Coronary artery (tissue), 2 donors: ENCODE data around the gene KIAA2012.

Experiments used
- DNase-seq: peaks from one replicate; pipeline ENCODE4 v3.0.0-alpha.2; 2017; ENCODE audit warnings: low spot score
- H3K27ac ChIP-seq, 2 donors: fragments of 200-600 bp; sonication (generic); one replicate each; pipeline ENCODE4 v1.5.1; 2016 to 2019
- H3K4me3 ChIP-seq: fragments of 200-600 bp; sonication (generic); 2 replicates; pipeline ENCODE4 v1.5.1; 2016; ENCODE audit warnings: mild to moderate bottlenecking, moderate library complexity
- CTCF ChIP-seq: fragments of 200-600 bp; sonication (generic); IDR thresholded peaks from one replicate; pipeline ENCODE4 v1.5.1; 2019; ENCODE audit warnings: antibody characterized with exemption

Gene KIAA2012

DNA sequence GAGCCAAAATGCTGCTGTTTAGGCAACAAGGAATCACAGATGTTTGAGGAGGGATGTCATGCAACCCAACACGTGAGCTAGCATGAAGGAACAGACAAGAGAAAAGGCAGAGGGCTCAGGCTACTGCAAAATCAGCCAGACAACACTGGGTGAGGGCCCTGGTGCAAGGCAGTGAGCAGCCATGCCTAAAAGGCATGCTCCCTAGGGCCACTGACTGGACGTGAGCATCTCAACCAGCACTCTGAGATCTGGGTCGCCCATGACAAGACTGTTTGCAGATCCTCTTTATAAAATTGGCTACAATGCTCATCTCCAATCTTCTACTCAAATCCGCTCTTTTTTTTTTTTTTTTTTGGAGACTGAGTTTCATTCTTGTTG, 49.1 kb downstream of the KIAA2012 start:
- no peak overlapping the region for H3K4me3 ChIP-seq

GRCh38 chr2:202122980-202123720, 50.1 kb downstream of the KIAA2012 start:
- Histone ChIP-seq H3K27ac (no peak overlapping the region), H3K4me3 (no peak overlapping the region)
- no peak for TF ChIP-seq CTCF
- DNase-seq: no peak

More for the DNA sequence above, 49.1 kb downstream of the KIAA2012 start:
- TF ChIP-seq CTCF: no peak
- DNase-seq: no peak
- no peak overlapping the region for H3K27ac ChIP-seq

- TF ChIP-seq CTCF: no peak
- DNase-seq: no peak
- Histone ChIP-seq H3K4me3 (no peak overlapping the region), H3K27ac (no peak overlapping the region)
These were observed 51.2 kb downstream of the KIAA2012 start for GRCh38 chr2:202124286-202124685.

- no peak for DNase-seq
- no peak for TF ChIP-seq CTCF
These were observed 54.8 kb downstream of the KIAA2012 start for GRCh38 chr2:202127687-202128331.

GRCh38 chr2:202129841-202130240, 56.8 kb downstream of the KIAA2012 start:
- Histone ChIP-seq H3K27ac (no peak overlapping the region), H3K4me3 (no peak overlapping the region)
- TF ChIP-seq CTCF: no peak
- DNase-seq: no peak

More at GRCh38 chr2:202127687-202128331, 54.8 kb downstream of the KIAA2012 start:
- H3K27ac ChIP-seq: no peak overlapping the region
- H3K4me3 ChIP-seq: no peak overlapping the region

DNA sequence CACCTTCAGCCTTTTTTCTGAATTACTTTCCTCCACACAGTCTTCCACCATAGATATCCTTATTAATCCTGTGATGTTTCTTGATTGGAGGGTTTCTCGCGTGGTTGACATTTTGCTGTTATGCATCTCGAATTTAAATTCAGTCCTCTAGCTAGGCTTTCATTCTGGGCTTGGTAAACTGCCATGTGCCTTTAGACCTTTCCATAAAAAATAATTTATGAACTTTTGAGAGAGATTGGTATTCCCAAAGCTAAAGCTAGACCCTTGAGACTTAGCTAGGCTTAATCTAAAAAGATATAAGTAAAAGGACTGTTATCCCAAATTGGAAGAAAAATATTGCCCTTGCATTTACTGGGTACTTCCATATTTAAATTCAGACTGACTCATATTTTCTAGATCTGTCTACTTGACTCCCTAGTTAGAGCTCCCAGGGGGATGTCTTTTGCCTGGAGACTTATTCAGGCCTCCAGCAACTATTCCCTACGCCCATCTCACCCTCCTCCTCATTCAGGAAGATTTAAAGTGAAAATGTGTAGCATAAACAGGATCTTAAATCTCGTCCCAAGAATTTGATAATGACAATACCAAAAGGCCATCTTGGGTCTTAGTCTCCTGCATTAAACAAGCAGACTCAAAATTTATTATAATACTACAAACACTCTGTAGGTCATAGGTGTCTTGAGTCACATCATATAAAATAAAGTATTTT, 60.3 kb downstream of the KIAA2012 start:
- TF ChIP-seq CTCF: no peak
- no peak overlapping the region for H3K27ac ChIP-seq
- DNase-seq: no peak
- H3K4me3 ChIP-seq: no peak overlapping the region
